ENCODE measurements around the gene ZSWIM8. TPM values are rescaled to one million over a fixed set of nuclear protein-coding genes. Genes with fewer than 3 reads are reported as not detected.
A peak's percentile ranks its signal among the peaks of the same experiment; 100 is the strongest.
"Not testable (repeated sequence)": the region's sequence is repeated elsewhere in the genome, so short reads cannot be mapped to it uniquely, and the experiment has no call there.

The ZSWIM8 gene
- polyA plus RNA-seq, 1 donor (not counting 4 experiments of a cell fraction or from before 2014, with no cell fraction given): 34.2 TPM

- Histone ChIP-seq H3K27ac (ENCODE audit: control insufficient read depth, insufficient read depth, low read length) (peak overlapping the region; percentile 76), H3K4me2 (ENCODE audit: control insufficient read depth, extremely low read depth, insufficient read depth, low read depth, low read length) (peak overlapping the region; percentile 82), H3K27me3 (ENCODE audit: control insufficient read depth, extremely low read depth, insufficient read depth, low read length) (no peaks in the 10 kb centered on the region), H2AFZ (ENCODE audit: control insufficient read depth, low read length) (peak overlapping the region; percentile 64), H3K4me1 (ENCODE audit: control insufficient read depth, extremely low read depth, insufficient read depth, low read length) (peaks cover 20% of the 10 kb centered on the region), H4K20me1 (ENCODE audit: control insufficient read depth, extremely low read depth, insufficient read depth, low read length) (peaks cover 3% of the 10 kb centered on the region), H3K36me3 (ENCODE audit: control insufficient read depth in 2 of 2, extremely low read depth in 1 of 2, insufficient read depth in 2 of 2, low read length in 2 of 2) (peaks cover 9 to 18% of the 10 kb centered on the region in 2 experiments), H3K9me3 (ENCODE audit: control insufficient read depth, low read depth, low read length) (no peaks in the 10 kb centered on the region), H3K79me2 (ENCODE audit: control insufficient read depth, insufficient read depth, low read length) (peaks cover 63% of the 10 kb centered on the region), H3K9me1 (ENCODE audit: control insufficient read depth, extremely low read depth, insufficient read depth, low read length) (no peaks in the 10 kb centered on the region), H3K9ac (ENCODE audit: control insufficient read depth, extremely low read depth, insufficient read depth, low read length) (peak overlapping the region; percentile 85), H3K4me3 (ENCODE audit: control insufficient read depth in 2 of 3, extremely low read depth in 1 of 3, insufficient read depth in 2 of 3, low read depth in 1 of 3, low read length in 3 of 3) (peak overlapping the region; percentile 74 to 95 (median 92))
- FAIRE-seq: no peak
- TF ChIP-seq EZH2 (IDR thresholded peaks at IDR 0.05; ENCODE audit: low read length): no peak
- no peak for TF ChIP-seq CTCF (optimal IDR thresholded peaks at IDR 0.05 in 1 of 3, IDR thresholded peaks at IDR 0.05 in 1 of 3, conservative IDR thresholded peaks at IDR 0.05 in 1 of 3; ENCODE audit: extremely low read depth in 1 of 3, insufficient read depth in 2 of 3, low read length in 3 of 3)
- DNase-seq (ENCODE audit: low read depth, low spot score): no peak
- dilution Hi-C loops (cut with MboI; ENCODE audit: extremely low pct_ligation_motif_present, low sequenced_read_pairs): no loop called here
Observed at GRCh38 chr10:73785721-73786511, 510 bp downstream of the ZSWIM8 start.

GRCh38 chr10:73786512-73786885 is 1.1 kb downstream of the ZSWIM8 start:
- H3K36me3 ChIP-seq (ENCODE audit: control insufficient read depth in 2 of 2, extremely low read depth in 1 of 2, insufficient read depth in 2 of 2, low read length in 2 of 2): peaks cover 12 to 24% of the 10 kb centered on the region in 2 experiments
- TF ChIP-seq CTCF (optimal IDR thresholded peaks at IDR 0.05 in 1 of 3, IDR thresholded peaks at IDR 0.05 in 1 of 3, conservative IDR thresholded peaks at IDR 0.05 in 1 of 3; ENCODE audit: extremely low read depth in 1 of 3, insufficient read depth in 2 of 3, low read length in 3 of 3) (no peak), EZH2 (IDR thresholded peaks at IDR 0.05; ENCODE audit: low read length) (no peak)
- DNase-seq (ENCODE audit: low read depth, low spot score) (no peak), FAIRE-seq (no peak)
- peaks cover 3% of the 10 kb centered on the region for H4K20me1 ChIP-seq (ENCODE audit: control insufficient read depth, extremely low read depth, insufficient read depth, low read length)
- peaks cover 59% of the 10 kb centered on the region for H3K79me2 ChIP-seq (ENCODE audit: control insufficient read depth, insufficient read depth, low read length)
- peak overlapping the region; percentile 82 for H3K4me2 ChIP-seq (ENCODE audit: control insufficient read depth, extremely low read depth, insufficient read depth, low read depth, low read length)
- peak overlapping the region; percentile 85 for H3K9ac ChIP-seq (ENCODE audit: control insufficient read depth, extremely low read depth, insufficient read depth, low read length)
- dilution Hi-C loops (cut with MboI; ENCODE audit: extremely low pct_ligation_motif_present, low sequenced_read_pairs): no loop called here
- H2AFZ ChIP-seq (ENCODE audit: control insufficient read depth, low read length): no peak overlapping the region
- peaks cover 20% of the 10 kb centered on the region for H3K4me1 ChIP-seq (ENCODE audit: control insufficient read depth, extremely low read depth, insufficient read depth, low read length)
- H3K27ac ChIP-seq (ENCODE audit: control insufficient read depth, insufficient read depth, low read length): peak overlapping the region; percentile 63
- no peaks in the 10 kb centered on the region for H3K27me3 ChIP-seq (ENCODE audit: control insufficient read depth, extremely low read depth, insufficient read depth, low read length)
- no peaks in the 10 kb centered on the region for H3K9me1 ChIP-seq (ENCODE audit: control insufficient read depth, extremely low read depth, insufficient read depth, low read length)
- H3K4me3 ChIP-seq (ENCODE audit: control insufficient read depth in 2 of 3, extremely low read depth in 1 of 3, insufficient read depth in 2 of 3, low read depth in 1 of 3, low read length in 3 of 3): peak overlapping the region; percentile 74 to 95 (median 92)
- no peaks in the 10 kb centered on the region for H3K9me3 ChIP-seq (ENCODE audit: control insufficient read depth, low read depth, low read length)

- H3K27me3 ChIP-seq (ENCODE audit: control insufficient read depth, extremely low read depth, insufficient read depth, low read length); dilution Hi-C loops (cut with MboI; ENCODE audit: extremely low pct_ligation_motif_present, low sequenced_read_pairs); H3K27ac ChIP-seq (ENCODE audit: control insufficient read depth, insufficient read depth, low read length); H3K4me3 ChIP-seq (ENCODE audit: control insufficient read depth in 2 of 3, extremely low read depth in 1 of 3, insufficient read depth in 2 of 3, low read depth in 1 of 3, low read length in 3 of 3); FAIRE-seq; H3K9ac ChIP-seq (ENCODE audit: control insufficient read depth, extremely low read depth, insufficient read depth, low read length); H3K4me2 ChIP-seq (ENCODE audit: control insufficient read depth, extremely low read depth, insufficient read depth, low read depth, low read length); H3K9me3 ChIP-seq (ENCODE audit: control insufficient read depth, low read depth, low read length); H4K20me1 ChIP-seq (ENCODE audit: control insufficient read depth, extremely low read depth, insufficient read depth, low read length); DNase-seq (ENCODE audit: low read depth, low spot score); H3K9me1 ChIP-seq (ENCODE audit: control insufficient read depth, extremely low read depth, insufficient read depth, low read length); H2AFZ ChIP-seq (ENCODE audit: control insufficient read depth, low read length): not testable (repeated sequence)
- Histone ChIP-seq H3K4me1 (ENCODE audit: control insufficient read depth, extremely low read depth, insufficient read depth, low read length) (peaks cover 20% of the 10 kb centered on the region), H3K79me2 (ENCODE audit: control insufficient read depth, insufficient read depth, low read length) (peaks cover 53% of the 10 kb centered on the region), H3K36me3 (ENCODE audit: control insufficient read depth in 2 of 2, extremely low read depth in 1 of 2, insufficient read depth in 2 of 2, low read length in 2 of 2) (peaks cover 13 to 30% of the 10 kb centered on the region in 2 experiments)
Observed at GRCh38 chr10:73787031-73787800, 1.8 kb downstream of the ZSWIM8 start.
